Activated CD4-positive, alpha-beta T cell treated with anti-CD3 and anti-CD28 coated beads, Interleukin-2, amount 10 ng/mL, durations not matched to agents 7 days and 5 days (primary cell): Measurements from ENCODE around the gene SPTY2D1. TPM values are rescaled to one million over a fixed set of nuclear protein-coding genes. Genes with fewer than 3 reads are reported as not detected.
"Not testable (repeated sequence)": the region's sequence is repeated elsewhere in the genome, so short reads cannot be mapped to it uniquely, and the experiment has no call there.

Experiments used
- CTCF ChIA-PET: fragments of 350-600 bp; sonication (Branson Sonifier 250); formaldehyde crosslinking; loops from one replicate; lab custom pipeline; 2021; ENCODE audit warnings: antibody characterized with exemption; lab: Charles Lee
- POLR2A ChIA-PET: fragments of 350-600 bp; sonication (Branson Sonifier 250); formaldehyde crosslinking; loops from one replicate; lab custom pipeline; 2021; ENCODE audit warnings: antibody characterized with exemption; lab: Charles Lee
- DNase-seq: peaks from one replicate; pipeline ENCODE4 v3.0.0-alpha.2; 2020
- H3K27ac Mint-ChIP-seq: one replicate; pipeline ENCODE4 v1.8.0; 2021; ENCODE audit warnings: mild to moderate bottlenecking, moderate library complexity, mixed read lengths
- H3K27me3 Mint-ChIP-seq: one replicate; pipeline ENCODE4 v1.8.0; 2021; ENCODE audit warnings: mixed read lengths
- H3K36me3 Mint-ChIP-seq: one replicate; pipeline ENCODE4 v1.8.0; 2021; ENCODE audit warnings: low read depth, mixed read lengths
- H3K4me1 Mint-ChIP-seq: one replicate; pipeline ENCODE4 v1.8.0; 2021; ENCODE audit warnings: mixed read lengths
- H3K4me3 Mint-ChIP-seq: one replicate; pipeline ENCODE4 v1.8.0; 2021; ENCODE audit warnings: mild to moderate bottlenecking, moderate library complexity, mixed read lengths
- H3K9me3 Mint-ChIP-seq: one replicate; pipeline ENCODE4 v1.8.0; 2021; ENCODE audit warnings: mixed read lengths
- total RNA-seq, 2 experiments: library from RNA; stranded (reverse); gene quantifications; one replicate each; pipeline ENCODE4 v1.2.3, GENCODE V29; 2021

SPTY2D1 gene, protein sequence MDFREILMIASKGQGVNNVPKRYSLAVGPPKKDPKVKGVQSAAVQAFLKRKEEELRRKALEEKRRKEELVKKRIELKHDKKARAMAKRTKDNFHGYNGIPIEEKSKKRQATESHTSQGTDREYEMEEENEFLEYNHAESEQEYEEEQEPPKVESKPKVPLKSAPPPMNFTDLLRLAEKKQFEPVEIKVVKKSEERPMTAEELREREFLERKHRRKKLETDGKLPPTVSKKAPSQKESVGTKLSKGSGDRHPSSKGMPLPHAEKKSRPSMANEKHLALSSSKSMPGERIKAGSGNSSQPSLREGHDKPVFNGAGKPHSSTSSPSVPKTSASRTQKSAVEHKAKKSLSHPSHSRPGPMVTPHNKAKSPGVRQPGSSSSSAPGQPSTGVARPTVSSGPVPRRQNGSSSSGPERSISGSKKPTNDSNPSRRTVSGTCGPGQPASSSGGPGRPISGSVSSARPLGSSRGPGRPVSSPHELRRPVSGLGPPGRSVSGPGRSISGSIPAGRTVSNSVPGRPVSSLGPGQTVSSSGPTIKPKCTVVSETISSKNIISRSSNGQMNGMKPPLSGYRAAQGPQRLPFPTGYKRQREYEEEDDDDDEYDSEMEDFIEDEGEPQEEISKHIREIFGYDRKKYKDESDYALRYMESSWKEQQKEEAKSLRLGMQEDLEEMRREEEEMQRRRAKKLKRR
- 10 to 100 TPM; 26.9 to 31.0 TPM for total RNA-seq

- CTCF ChIA-PET: interaction anchor here (1.0 to 7.1 kb wide), 6 partner anchors 15 to 391 kb away, joined by 3 to 65 read pairs (median 4); no protein-coding TSS in a partner anchor
These were observed at the start of gene SPTY2D1 for GRCh38 chr11:18634140-18635032. Gene SPTY2D1, minus strand, starts transcription at chr11:18634342. Its CDS starts 85 bp downstream, at chr11:18634257.

DNA sequence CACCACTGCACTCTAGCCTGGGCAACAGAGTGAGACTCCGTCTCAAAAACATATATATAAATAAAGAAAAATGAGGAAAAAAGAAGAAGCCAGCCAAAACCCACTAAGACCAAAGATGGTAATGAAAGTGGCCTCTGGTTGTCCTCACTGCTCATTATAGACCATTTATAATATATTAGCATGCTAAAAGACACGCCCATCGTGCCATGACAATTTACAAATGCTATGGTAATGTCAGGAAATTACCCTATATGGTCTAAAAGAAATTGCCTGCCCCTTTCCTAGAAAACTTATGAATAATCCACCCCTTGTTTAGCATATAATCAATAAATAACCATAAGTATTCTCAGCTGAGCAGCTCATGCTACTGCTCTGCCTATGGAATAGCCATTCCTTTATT, 48.3 kb upstream of the SPTY2D1 start:
- H3K4me3 Mint-ChIP-seq: no peak overlapping the region
- CTCF ChIA-PET: interaction anchor here (1.2 kb wide), 1 partner anchor 10 kb away, joined by 3 read pairs; no protein-coding TSS in a partner anchor
- POLR2A ChIA-PET: no interaction called here
- H3K36me3 Mint-ChIP-seq: no peaks in the 10 kb centered on the region
- H3K27me3 Mint-ChIP-seq: peaks cover 8% of the 10 kb centered on the region
- no peak for DNase-seq
- H3K27ac Mint-ChIP-seq: no peak overlapping the region
- no peaks in the 10 kb centered on the region for H3K9me3 Mint-ChIP-seq
- H3K4me1 Mint-ChIP-seq: peaks cover 6% of the 10 kb centered on the region

More at GRCh38 chr11:18634140-18635032, at the start of gene SPTY2D1:
- peak within 1 kb of the TSS; percentile 99 for H3K4me3 Mint-ChIP-seq
- peaks cover 3% of the 10 kb centered on the region for H3K36me3 Mint-ChIP-seq
- peak within 1 kb of the TSS; percentile 96 for H3K27ac Mint-ChIP-seq
- POLR2A ChIA-PET: interaction anchor here (0.6 to 1.5 kb wide), 5 partner anchors 44 to 107 kb away, joined by 3 to 6 read pairs (median 4); partner anchors contain the start of gene TSG101
- H3K4me1 Mint-ChIP-seq: peaks cover 23% of the 10 kb centered on the region
- H3K9me3 Mint-ChIP-seq: no peaks in the 10 kb centered on the region
- peak; percentile 99 for DNase-seq
- H3K27me3 Mint-ChIP-seq: no peaks in the 10 kb centered on the region

- CTCF ChIA-PET: interaction anchor here (1.2 kb wide), 1 partner anchor 9 kb away, joined by 3 read pairs; no protein-coding TSS in a partner anchor
- H3K4me1 Mint-ChIP-seq, DNase-seq, H3K9me3 Mint-ChIP-seq, H3K4me3 Mint-ChIP-seq, POLR2A ChIA-PET, H3K27me3 Mint-ChIP-seq, H3K36me3 Mint-ChIP-seq: not testable (repeated sequence)
- peak overlapping the region; percentile 36 for H3K27ac Mint-ChIP-seq
These were observed 47.8 kb upstream of the SPTY2D1 start for GRCh38 chr11:18681949-18682348.

GRCh38 chr11:18677560-18677959, 43.4 kb upstream of the SPTY2D1 start:
- ChIA-PET POLR2A (no interaction called here), CTCF (interaction anchor here (0.7 kb wide), 2 partner anchors 20 to 90 kb away, joined by 3 read pairs; no protein-coding TSS in a partner anchor)
- Mint-ChIP-seq H3K27me3 (no peaks in the 10 kb centered on the region), H3K4me1 (peaks cover 14% of the 10 kb centered on the region), H3K36me3 (no peaks in the 10 kb centered on the region), H3K27ac (no peak overlapping the region), H3K4me3 (no peak overlapping the region), H3K9me3 (no peaks in the 10 kb centered on the region)
- DNase-seq: no peak

GRCh38 chr11:18676803-18677202, 42.7 kb upstream of the SPTY2D1 start:
- ChIA-PET POLR2A (no interaction called here), CTCF (interaction anchor here (0.7 to 1.2 kb wide), 4 partner anchors 14 to 49 kb away, joined by 3 to 4 read pairs (median 3); partner anchors contain the start of gene IGSF22)
- Mint-ChIP-seq H3K36me3 (no peaks in the 10 kb centered on the region), H3K9me3 (no peaks in the 10 kb centered on the region), H3K4me3 (no peak overlapping the region), H3K4me1 (peaks cover 19% of the 10 kb centered on the region), H3K27ac (peak overlapping the region; percentile 31), H3K27me3 (no peaks in the 10 kb centered on the region)
- DNase-seq: no peak

GRCh38 chr11:18672209-18672608, 38.1 kb upstream of the SPTY2D1 start:
- H3K4me3 Mint-ChIP-seq: peak overlapping the region; percentile 48
- CTCF ChIA-PET: interaction anchor here (0.6 to 1.5 kb wide), 2 partner anchors 9 to 1445 kb away, joined by 3 to 4 read pairs; no protein-coding TSS in a partner anchor
- H3K27ac Mint-ChIP-seq: peak overlapping the region; percentile 98
- H3K4me1 Mint-ChIP-seq: peaks cover 40% of the 10 kb centered on the region
- H3K27me3 Mint-ChIP-seq, POLR2A ChIA-PET, H3K36me3 Mint-ChIP-seq, H3K9me3 Mint-ChIP-seq: not testable (repeated sequence)
- peak; percentile 67 for DNase-seq

DNA sequence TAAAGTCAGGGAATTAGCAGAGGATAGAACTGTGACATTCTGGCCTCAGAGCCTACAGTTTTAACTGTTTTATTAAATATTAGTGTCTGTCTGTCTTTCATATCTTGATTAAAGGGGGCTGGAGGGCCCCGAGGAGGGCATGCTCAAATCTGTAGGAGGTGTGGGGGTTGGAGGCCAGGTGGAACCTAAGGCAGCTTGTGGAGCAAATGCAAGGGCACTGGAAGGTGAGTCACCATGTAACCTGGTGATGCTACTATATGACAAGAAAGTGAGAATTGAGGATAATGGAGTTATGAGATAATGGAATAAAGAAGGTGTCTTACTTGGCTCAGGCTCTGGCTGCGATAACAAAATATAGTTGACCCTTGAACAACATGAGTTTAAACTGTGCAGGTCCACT, 37.1 kb upstream of the SPTY2D1 start:
- Mint-ChIP-seq H3K4me3 (no peak overlapping the region), H3K4me1 (peaks cover 40% of the 10 kb centered on the region), H3K27ac (peak overlapping the region; percentile 61)

GRCh38 chr11:18669711-18670110, 35.6 kb upstream of the SPTY2D1 start:
- H3K9me3 Mint-ChIP-seq: no peaks in the 10 kb centered on the region
- no peak overlapping the region for H3K4me3 Mint-ChIP-seq
- H3K27me3 Mint-ChIP-seq: peaks cover 14% of the 10 kb centered on the region
- H3K27ac Mint-ChIP-seq: no peak overlapping the region
- ChIA-PET POLR2A (no interaction called here), CTCF (interaction anchor here (0.6 to 1.2 kb wide), 2 partner anchors 10 to 53 kb away, joined by 3 read pairs; no protein-coding TSS in a partner anchor)
- no peak for DNase-seq
- H3K4me1 Mint-ChIP-seq: peaks cover 44% of the 10 kb centered on the region
- no peaks in the 10 kb centered on the region for H3K36me3 Mint-ChIP-seq

More for the DNA sequence above, 37.1 kb upstream of the SPTY2D1 start:
- Mint-ChIP-seq H3K36me3 (no peaks in the 10 kb centered on the region), H3K27me3 (peaks cover 8% of the 10 kb centered on the region), H3K9me3 (no peaks in the 10 kb centered on the region)
- DNase-seq: no peak
- CTCF ChIA-PET: interaction anchor here (0.6 kb wide), 1 partner anchor 51 kb away, joined by 3 read pairs; no protein-coding TSS in a partner anchor
- POLR2A ChIA-PET: no interaction called here

GRCh38 chr11:18669219-18669596, 35.1 kb upstream of the SPTY2D1 start:
- Mint-ChIP-seq H3K27ac (peak overlapping the region; percentile 81), H3K4me3 (no peak overlapping the region), H3K36me3 (no peaks in the 10 kb centered on the region), H3K27me3 (peaks cover 14% of the 10 kb centered on the region), H3K4me1 (peaks cover 44% of the 10 kb centered on the region), H3K9me3 (no peaks in the 10 kb centered on the region)
- peak; percentile 21 for DNase-seq
- ChIA-PET CTCF (interaction anchor here (0.6 to 1.2 kb wide), 2 partner anchors 9 to 53 kb away, joined by 3 read pairs; no protein-coding TSS in a partner anchor), POLR2A (no interaction called here)

- Mint-ChIP-seq H3K36me3 (no peaks in the 10 kb centered on the region), H3K4me1 (peaks cover 40% of the 10 kb centered on the region), H3K4me3 (no peak overlapping the region), H3K27me3 (peaks cover 18% of the 10 kb centered on the region), H3K9me3 (no peaks in the 10 kb centered on the region), H3K27ac (no peak overlapping the region)
- DNase-seq: no peak
- ChIA-PET CTCF (no interaction called here), POLR2A (no interaction called here)
These were observed 34.0 kb upstream of the SPTY2D1 start for GRCh38 chr11:18668131-18668530.

- H3K4me3 Mint-ChIP-seq, H3K9me3 Mint-ChIP-seq, CTCF ChIA-PET, H3K36me3 Mint-ChIP-seq, POLR2A ChIA-PET, DNase-seq: not testable (repeated sequence)
- H3K4me1 Mint-ChIP-seq: peaks cover 27% of the 10 kb centered on the region
- H3K27me3 Mint-ChIP-seq: peaks cover 37% of the 10 kb centered on the region
- peak overlapping the region; percentile 57 for H3K27ac Mint-ChIP-seq
These were observed 31.3 kb upstream of the SPTY2D1 start for GRCh38 chr11:18665353-18665872.

DNA sequence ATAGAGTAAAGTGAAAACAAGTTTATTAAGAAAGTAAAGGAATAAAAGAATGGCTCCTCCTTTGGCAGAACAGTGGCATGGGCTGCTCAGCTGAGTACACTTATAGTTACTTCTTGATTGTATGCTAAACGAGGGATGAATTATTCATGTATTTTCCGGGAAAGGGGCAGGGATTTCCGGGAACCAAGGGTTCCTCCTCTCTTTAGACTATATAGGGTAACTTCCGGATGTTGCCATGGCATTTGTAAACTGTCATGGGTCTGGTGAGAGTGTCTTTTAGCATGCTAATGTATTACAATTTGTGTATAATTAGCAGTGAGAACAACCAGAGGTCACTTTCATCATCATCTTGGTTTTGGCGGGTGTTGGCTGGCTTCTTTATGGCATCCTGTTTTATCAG, 23.5 kb upstream of the SPTY2D1 start:
- DNase-seq: no peak
- Mint-ChIP-seq H3K27ac (no peak overlapping the region), H3K27me3 (peaks cover 22% of the 10 kb centered on the region), H3K36me3 (no peaks in the 10 kb centered on the region), H3K4me1 (no peaks in the 10 kb centered on the region), H3K9me3 (peaks cover 4% of the 10 kb centered on the region), H3K4me3 (no peak overlapping the region)
- POLR2A ChIA-PET: no interaction called here
- CTCF ChIA-PET: no interaction called here
